HCT116 (cell line): ENCODE data around the gene C11orf42. TPM values are rescaled to one million over a fixed set of nuclear protein-coding genes. Genes with fewer than 3 reads are reported as not detected.

Experiments used
- ATAC-seq: fragments of 200-7000 bp; cut with Tn5 transposase; 2 replicates; pipeline ENCODE4 v1.9.1; 2020; ENCODE audit warnings: mild to moderate bottlenecking, moderate library complexity
- BruUV-seq: library from RNA; stranded (reverse); fragments of 400-500 nt; replicated peaks from 2 replicates; lab custom pipeline; 2021; lab: Mats Ljungman, UMichigan
- CTCF ChIA-PET: fragments of 300-600 bp; sonication (Branson Sonifier 250); formaldehyde crosslinking; loops from one replicate; lab custom pipeline; 2021; ENCODE audit warnings: antibody characterized with exemption; lab: Charles Lee
- POLR2A ChIA-PET: fragments of 300-600, 350-600 bp; sonication (Branson Sonifier 250); formaldehyde crosslinking; loops from one replicate; lab custom pipeline; 2021; ENCODE audit warnings: antibody characterized with exemption; lab: Charles Lee
- RAD21 ChIA-PET, 2 experiments: fragments of 300-600 bp; sonication (Branson Sonifier 250); formaldehyde crosslinking; loops; one replicate each; lab custom pipeline; 2023; ENCODE audit warnings: low total read pairs in 2 of 2; ENCODE audit not compliant: uncharacterized antibody in 2 of 2, unreplicated experiment in 2 of 2, low non-redundant PET in 1 of 2; lab: Charles Lee
- DNase-seq: peaks from one replicate; pipeline ENCODE4 v3.0.0-alpha.2; 2010; ENCODE audit warnings: low read depth, low spot score
- H2AFZ ChIP-seq: fragments of 200-600 bp; shearing (Covaris generic), sonication (generic); 2 replicates; pipeline ENCODE4 v1.6.1; 2017; ENCODE audit warnings: low read depth, mixed run types, mixed read lengths, antibody characterized with exemption, low read length; ENCODE audit not compliant: poor library complexity, severe bottlenecking
- H3K27ac ChIP-seq: 2 replicates; pipeline ENCODE4 v1.5.1; 2012; ENCODE audit warnings: low read depth, low read length
- H3K27me3 ChIP-seq: fragments of 200-600 bp; sonication (generic); 2 replicates; pipeline ENCODE4 v1.6.1; 2016; ENCODE audit warnings: mixed run types, low read length, mixed read lengths; ENCODE audit not compliant: insufficient read depth
- H3K36me3 ChIP-seq, 2 experiments: fragments of 200-500 bp in 1 of 2; fragments of 200-600 bp in 1 of 2; sonication (Bioruptor generic) in 1 of 2; sonication (generic) in 1 of 2; 2 replicates each; pipeline versions ENCODE4 v1.5.1 to v1.6.1; 2014 to 2016; ENCODE audit warnings: low read length in 2 of 2, inconsistent platforms in 1 of 2, mixed read lengths in 1 of 2, mixed run types in 1 of 2; ENCODE audit not compliant: insufficient read depth in 2 of 2, control insufficient read depth in 1 of 2
- H3K4me1 ChIP-seq, 2 experiments: fragments of 200-600 bp in 1 of 2; sonication (generic) in 1 of 2; 2 replicates each; pipeline versions ENCODE4 v1.5.1 to v1.6.1; 2012 to 2017; ENCODE audit warnings: low read length in 2 of 2, inconsistent platforms in 1 of 2, mild to moderate bottlenecking in 1 of 2, mixed read lengths in 1 of 2, mixed run types in 1 of 2, moderate library complexity in 1 of 2; ENCODE audit not compliant: insufficient read depth in 2 of 2, control insufficient read depth in 1 of 2
- H3K4me2 ChIP-seq: fragments of 200-600 bp; sonication (generic); 2 replicates; pipeline ENCODE4 v1.6.1; 2017; ENCODE audit warnings: mixed run types, low read length, mixed read lengths
- H3K4me3 ChIP-seq, 2 experiments: fragments of 200-600 bp in 1 of 2; sonication (generic) in 1 of 2; replicated peaks in 1 of 2; 2 replicates each; pipeline ENCODE4 v1.5.1; 2011 to 2016; ENCODE audit warnings: low read length in 2 of 2, control low read depth in 1 of 2, low read depth in 1 of 2, mild to moderate bottlenecking in 1 of 2, mixed read lengths in 1 of 2, mixed run types in 1 of 2
- H3K79me2 ChIP-seq: fragments of 200-600 bp; sonication (generic); 2 replicates; pipeline ENCODE4 v1.6.1; 2017; ENCODE audit warnings: mild to moderate bottlenecking, mixed run types, low read length, moderate library complexity, mixed read lengths; ENCODE audit not compliant: insufficient read depth
- H3K9ac ChIP-seq: fragments of 200-600 bp; sonication (generic); 2 replicates; pipeline ENCODE4 v1.6.1; 2016; ENCODE audit warnings: low read length, mixed read lengths
- H3K9me2 ChIP-seq: fragments of 200-600 bp; sonication (generic), shearing (Covaris generic); 2 replicates; pipeline ENCODE4 v1.6.1; 2017; ENCODE audit warnings: mixed run types, mild to moderate bottlenecking, moderate library complexity; ENCODE audit not compliant: insufficient read depth
- H3K9me3 ChIP-seq, 2 experiments: fragments of 200-500 bp in 1 of 2; fragments of 200-600 bp in 1 of 2; sonication (Bioruptor generic) in 1 of 2; sonication (generic) in 1 of 2; 2 replicates each; pipeline ENCODE4 v1.6.1; 2014 to 2017; ENCODE audit warnings: low read length in 2 of 2, mixed read lengths in 2 of 2, inconsistent platforms in 1 of 2, low read depth in 1 of 2, mild to moderate bottlenecking in 1 of 2, mixed run types in 1 of 2, moderate library complexity in 1 of 2; ENCODE audit not compliant: control insufficient read depth in 1 of 2, insufficient read depth in 1 of 2
- H4K20me1 ChIP-seq: fragments of 200-600 bp; sonication (generic), shearing (Covaris generic); 2 replicates; pipeline ENCODE4 v1.6.1; 2017; ENCODE audit warnings: mixed run types, mild to moderate bottlenecking, moderate library complexity; ENCODE audit not compliant: insufficient read depth
- POLR2AphosphoS5 ChIP-seq: IDR thresholded peaks from 2 replicates; pipeline ENCODE4 v1.6.1; 2011; ENCODE audit warnings: mild to moderate bottlenecking, low read depth, low read length, moderate library complexity
- REST ChIP-seq: IDR thresholded peaks from 2 replicates; pipeline ENCODE4 v1.6.1; 2012; ENCODE audit warnings: low read depth
- YY1 ChIP-seq: IDR thresholded peaks from 2 replicates; pipeline ENCODE4 v1.6.1; 2011; ENCODE audit warnings: low read length, low read depth, moderate library complexity, mild to moderate bottlenecking; ENCODE audit not compliant: insufficient replicate concordance; ENCODE audit errors: extremely low read depth
- intact Hi-C: fragments of 100-400 bp; cut with micrococcal nuclease; formaldehyde crosslinking; loops from 2 replicates; pipeline ENCODE4 v1.10.0; 2022
- total RNA-seq: library from RNA; stranded (reverse); gene quantifications from one replicate; pipeline ENCODE4 v1.2.1, GENCODE V29; 2021; ENCODE audit not compliant: unreplicated experiment

C11orf42 gene
- total RNA-seq, 1 experiment from 2014 or later, result not detected

DNA sequence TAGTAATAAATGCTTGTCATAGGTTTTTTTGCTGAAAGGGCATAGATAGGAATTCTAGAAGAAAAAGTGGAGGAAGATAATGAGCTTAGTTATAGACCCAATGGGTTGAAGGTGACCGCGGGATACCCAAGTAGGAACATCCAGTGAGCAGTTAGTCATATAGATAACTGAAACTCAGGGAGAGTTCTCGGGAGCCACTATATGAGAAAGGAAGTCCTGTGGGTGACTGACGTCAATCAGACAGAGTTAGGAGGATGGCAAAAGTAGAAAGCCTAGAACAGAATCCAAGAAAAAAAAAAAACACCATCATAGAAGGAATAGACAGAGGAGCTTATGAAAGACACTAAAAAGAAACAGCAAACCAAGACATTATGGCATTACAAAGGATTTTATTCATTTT is 31.9 kb downstream of the C11orf42 start:
- intact Hi-C loops, result no loop called here
- POLR2A ChIA-PET, result no interaction called here

More for the DNA sequence above, 31.9 kb downstream of the C11orf42 start:
- no peaks in the 10 kb centered on the region for H3K36me3 ChIP-seq
- ATAC-seq, result no peak
- CTCF ChIA-PET, result interaction anchor here (2.7 kb wide), 1 partner anchor 14 kb away, joined by 11 read pairs; no protein-coding TSS in a partner anchor
- peaks cover 6% of the 10 kb centered on the region; the same call in 1 of the 2 replicates for H3K9me2 ChIP-seq
- no peaks in the 10 kb centered on the region for H3K27me3 ChIP-seq
- no peak overlapping the region for H3K4me3 ChIP-seq
- H3K27ac ChIP-seq, result no peak overlapping the region
- no TSS peak for BruUV-seq
- TF ChIP-seq REST (no peak), POLR2AphosphoS5 (no peak), YY1 (no peak)
- TF ChIP-seq, all 23 proteins: peak for 0
- Histone ChIP-seq H3K9ac (no peak overlapping the region), H3K79me2 (peaks cover 21% of the 10 kb centered on the region), H3K9me3 (no peaks in the 10 kb centered on the region), H3K4me1 (peaks cover 0 to 16% of the 10 kb centered on the region in 2 experiments; a peak in 2 of 4 replicates), H4K20me1 (no peaks in the 10 kb centered on the region), H2AFZ (no peak overlapping the region), H3K4me2 (no peak overlapping the region)
- no peak for DNase-seq
- RAD21 ChIA-PET, result no interaction called here
